ENCODE measurements around the gene STAT3. TPM values are rescaled to one million over a fixed set of nuclear protein-coding genes. Genes with fewer than 3 reads are reported as not detected.
A peak's percentile ranks its signal among the peaks of the same experiment; 100 is the strongest.
"Not testable (repeated sequence)": the region's sequence is repeated elsewhere in the genome, so short reads cannot be mapped to it uniquely, and the experiment has no call there.

STAT3 gene
- total RNA-seq, 5 donors from 2014 or later (not counting 1 experiment from before 2014, with no cell fraction given) = 113 to 242 (median 129) TPM

DNA sequence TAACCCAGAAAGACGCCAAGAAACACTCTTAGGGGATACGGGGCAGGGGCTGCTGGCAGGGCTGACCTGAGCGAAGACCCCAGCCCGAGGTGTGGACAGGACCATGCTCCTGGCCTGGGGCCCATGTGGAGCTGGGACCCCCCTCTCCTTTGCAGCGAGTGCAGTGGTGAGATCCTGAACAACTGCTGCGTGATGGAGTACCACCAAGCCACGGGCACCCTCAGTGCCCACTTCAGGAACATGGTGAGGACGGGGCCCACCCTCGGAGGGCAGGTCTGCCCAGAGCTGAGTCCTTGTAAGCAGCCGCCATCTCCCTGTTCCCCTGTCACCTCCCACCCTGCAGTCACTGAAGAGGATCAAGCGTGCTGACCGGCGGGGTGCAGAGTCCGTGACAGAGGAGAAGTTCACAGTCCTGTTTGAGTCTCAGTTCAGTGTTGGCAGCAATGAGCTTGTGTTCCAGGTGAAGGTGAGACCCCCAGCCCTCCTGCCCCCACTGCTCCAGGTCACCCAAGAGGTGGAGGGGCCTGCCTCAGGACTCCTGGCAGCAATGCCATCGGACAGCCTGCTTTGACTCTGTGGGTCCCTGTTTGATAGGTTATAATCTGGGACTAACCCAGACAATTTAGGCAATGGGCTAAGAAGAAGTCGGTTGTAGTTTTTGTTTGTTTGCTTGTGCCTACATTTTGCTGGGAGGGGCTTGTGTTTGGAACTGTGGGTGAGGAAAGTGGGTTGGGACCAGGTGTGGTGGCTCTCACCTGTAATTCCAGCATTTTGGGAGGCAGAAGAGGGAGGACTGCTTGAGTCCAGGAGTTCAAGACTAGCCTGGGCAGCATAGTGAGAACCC is 83.8 kb downstream of the STAT3 start:
- 94% methylated on average over 11 of the region's 16 CpGs for WGBS (ENCODE audit: insufficient coverage)
- peaks cover 59% of the 10 kb centered on the region for H3K36me3 Mint-ChIP-seq
- ATAC-seq (replicated peaks in 1 of 4) (no peak), DNase-seq (no peak)
- no peak overlapping the region for H3K4me3 Mint-ChIP-seq
- POLR2A ChIA-PET = interaction anchor here in 1 of 2 donors (0.9 to 1.0 kb wide), 2 partner anchors 56 to 332 kb away, joined by 3 read pairs; no protein-coding TSS in a partner anchor
- H3K27me3 Mint-ChIP-seq = no peaks in the 10 kb centered on the region
- H3K27ac Mint-ChIP-seq = peak overlapping the region; percentile 72 to 83
- no peak overlapping the region for H3K4me3 ChIP-seq (ENCODE audit: control insufficient read depth in 1 of 2, extremely low read depth in 1 of 2, low read length in 1 of 2)
- peaks cover 14 to 34% of the 10 kb centered on the region in 2 experiments for H3K4me1 ChIP-seq (ENCODE audit: control insufficient read depth in 1 of 2, extremely low read depth in 1 of 2, insufficient read depth in 2 of 2, low read length in 2 of 2)
- no peaks in the 10 kb centered on the region for H3K9me3 Mint-ChIP-seq
- H3K4me1 Mint-ChIP-seq = peaks cover 23 to 41% (median 25%) of the 10 kb centered on the region in 3 donors
- H3K9me3 ChIP-seq = no peaks in the 10 kb centered on the region
- H3K27me3 ChIP-seq (replicated peaks in 1 of 2; ENCODE audit: control insufficient read depth in 2 of 2, extremely low read depth in 1 of 2, insufficient read depth in 2 of 2, low read length in 1 of 2) = no peaks in the 10 kb centered on the region
- CTCF ChIA-PET = interaction anchor here in 1 of 2 donors (0.7 kb wide), 1 partner anchor 95 kb away, joined by 3 read pairs; no protein-coding TSS in a partner anchor
- H3K27ac ChIP-seq (ENCODE audit: low read length) = no peak overlapping the region
- peaks cover 15 to 79% of the 10 kb centered on the region in 2 donors for H3K36me3 ChIP-seq (ENCODE audit: control insufficient read depth in 2 of 2, extremely low read depth in 1 of 2, insufficient read depth in 1 of 2, low read length in 1 of 2)

DNA sequence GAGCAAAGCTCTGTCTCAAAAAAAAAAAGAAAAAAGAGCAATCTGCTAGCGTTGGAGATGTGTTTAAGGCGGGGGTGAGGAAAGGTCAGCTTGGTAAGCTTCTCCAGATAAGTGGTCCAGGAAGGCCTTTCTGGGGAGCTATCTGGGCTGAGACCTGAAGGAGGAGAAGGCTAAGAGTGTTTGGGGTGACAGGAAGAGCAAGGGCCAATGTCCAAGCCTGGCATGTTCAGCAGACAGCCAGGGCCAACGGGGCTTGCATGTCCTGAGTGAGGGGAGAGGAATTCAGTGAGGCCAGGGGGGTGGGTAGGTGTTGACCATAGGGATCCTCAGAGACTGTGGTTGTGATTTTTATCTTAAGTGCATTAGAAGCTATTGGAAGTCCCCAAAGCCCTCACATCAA is 84.5 kb downstream of the STAT3 start:
- Histone ChIP-seq H3K4me3 (ENCODE audit: control insufficient read depth in 1 of 2, extremely low read depth in 1 of 2, low read length in 1 of 2) (no peak overlapping the region), H3K27me3 (replicated peaks in 1 of 2; ENCODE audit: control insufficient read depth in 2 of 2, extremely low read depth in 1 of 2, insufficient read depth in 2 of 2, low read length in 1 of 2) (no peaks in the 10 kb centered on the region), H3K4me1 (ENCODE audit: control insufficient read depth in 1 of 2, extremely low read depth in 1 of 2, insufficient read depth in 2 of 2, low read length in 2 of 2) (peaks cover 12 to 32% of the 10 kb centered on the region in 2 experiments), H3K27ac (ENCODE audit: low read length) (no peak overlapping the region), H3K36me3 (ENCODE audit: control insufficient read depth in 2 of 2, extremely low read depth in 1 of 2, insufficient read depth in 1 of 2, low read length in 1 of 2) (peaks cover 15 to 75% of the 10 kb centered on the region in 2 donors), H3K9me3 (no peaks in the 10 kb centered on the region)
- ATAC-seq (replicated peaks in 1 of 4) = no peak
- DNase-seq = no peak
- 84% methylated on average over 3 of the region's 3 CpGs for WGBS (ENCODE audit: insufficient coverage)
- ChIA-PET CTCF (interaction anchor here (0.6 to 0.7 kb wide), 2 partner anchors 53 to 105 kb away, joined by 3 to 5 read pairs; no protein-coding TSS in a partner anchor), POLR2A (interaction anchor here (0.6 to 0.9 kb wide), 3 partner anchors 9 to 332 kb away, joined by 3 to 4 read pairs (median 3); no protein-coding TSS in a partner anchor)
- Mint-ChIP-seq H3K27me3 (no peaks in the 10 kb centered on the region), H3K4me3 (no peak overlapping the region), H3K4me1 (peaks cover 20 to 41% (median 24%) of the 10 kb centered on the region in 3 donors), H3K9me3 (no peaks in the 10 kb centered on the region), H3K36me3 (peaks cover 58% of the 10 kb centered on the region), H3K27ac (peak overlapping the region; percentile 37 to 66)

GRCh38 chr17:42301022-42301421 is 87.2 kb downstream of the STAT3 start:
- ChIA-PET POLR2A (no interaction called here), CTCF (no interaction called here)
- H3K27ac Mint-ChIP-seq = no peak overlapping the region
- H3K4me1 ChIP-seq (ENCODE audit: control insufficient read depth in 1 of 2, extremely low read depth in 1 of 2, insufficient read depth in 2 of 2, low read length in 2 of 2) = peaks cover 5 to 9% of the 10 kb centered on the region in 2 experiments
- peaks cover 50% of the 10 kb centered on the region for H3K36me3 Mint-ChIP-seq
- WGBS (ENCODE audit: insufficient coverage) = 94% methylated on average over 8 of the region's 9 CpGs
- peaks cover 16 to 67% of the 10 kb centered on the region in 2 donors for H3K36me3 ChIP-seq (ENCODE audit: control insufficient read depth in 2 of 2, extremely low read depth in 1 of 2, insufficient read depth in 1 of 2, low read length in 1 of 2)
- H3K4me3 ChIP-seq (ENCODE audit: control insufficient read depth in 1 of 2, extremely low read depth in 1 of 2, low read length in 1 of 2) = no peak overlapping the region
- no peaks in the 10 kb centered on the region for H3K27me3 Mint-ChIP-seq
- ATAC-seq (replicated peaks in 1 of 4) = no peak
- H3K4me1 Mint-ChIP-seq = peaks cover 10 to 30% (median 12%) of the 10 kb centered on the region in 3 donors
- no peak overlapping the region for H3K27ac ChIP-seq (ENCODE audit: low read length)
- no peaks in the 10 kb centered on the region for H3K27me3 ChIP-seq (replicated peaks in 1 of 2; ENCODE audit: control insufficient read depth in 2 of 2, extremely low read depth in 1 of 2, insufficient read depth in 2 of 2, low read length in 1 of 2)
- H3K9me3 ChIP-seq = no peaks in the 10 kb centered on the region
- DNase-seq = no peak
- no peaks in the 10 kb centered on the region for H3K9me3 Mint-ChIP-seq
- H3K4me3 Mint-ChIP-seq = no peak overlapping the region

DNA sequence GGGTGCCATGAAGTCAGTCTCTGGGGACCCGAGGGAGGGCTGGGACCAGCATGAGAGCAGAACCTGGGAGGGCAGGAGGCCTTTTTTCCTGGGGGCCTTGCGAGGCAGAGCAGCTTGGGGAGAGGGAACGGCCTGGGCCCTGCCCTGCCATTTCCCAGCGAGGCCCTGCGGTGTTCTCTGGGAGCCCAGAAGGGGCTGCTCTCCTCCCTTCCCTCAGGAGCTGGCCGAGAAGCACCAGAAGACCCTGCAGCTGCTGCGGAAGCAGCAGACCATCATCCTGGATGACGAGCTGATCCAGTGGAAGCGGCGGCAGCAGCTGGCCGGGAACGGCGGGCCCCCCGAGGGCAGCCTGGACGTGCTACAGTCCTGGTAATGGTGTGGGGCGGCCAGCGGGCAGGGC is 88.3 kb downstream of the STAT3 start:
- peaks cover 23 to 71% of the 10 kb centered on the region in 2 donors for H3K36me3 ChIP-seq (ENCODE audit: control insufficient read depth in 2 of 2, extremely low read depth in 1 of 2, insufficient read depth in 1 of 2, low read length in 1 of 2)
- Mint-ChIP-seq H3K36me3 (peaks cover 58% of the 10 kb centered on the region), H3K4me1 (peaks cover 9 to 30% (median 12%) of the 10 kb centered on the region in 3 donors)
- H3K27me3 Mint-ChIP-seq; POLR2A ChIA-PET; H3K4me3 ChIP-seq (ENCODE audit: control insufficient read depth in 1 of 2, extremely low read depth in 1 of 2, low read length in 1 of 2); H3K27ac Mint-ChIP-seq; H3K4me3 Mint-ChIP-seq; H3K27me3 ChIP-seq (replicated peaks in 1 of 2; ENCODE audit: control insufficient read depth in 2 of 2, extremely low read depth in 1 of 2, insufficient read depth in 2 of 2, low read length in 1 of 2); ATAC-seq (replicated peaks in 1 of 4); H3K27ac ChIP-seq (ENCODE audit: low read length); DNase-seq; CTCF ChIA-PET; H3K4me1 ChIP-seq (ENCODE audit: control insufficient read depth in 1 of 2, extremely low read depth in 1 of 2, insufficient read depth in 2 of 2, low read length in 2 of 2); H3K9me3 ChIP-seq; H3K9me3 Mint-ChIP-seq: not testable (repeated sequence)
- WGBS (ENCODE audit: insufficient coverage) = no CpG with 5 or more reads among the region's 17 CpGs

- H3K27me3 ChIP-seq (replicated peaks in 1 of 2; ENCODE audit: control insufficient read depth in 2 of 2, extremely low read depth in 1 of 2, insufficient read depth in 2 of 2, low read length in 1 of 2); H3K9me3 ChIP-seq; ATAC-seq (replicated peaks in 1 of 4); H3K27me3 Mint-ChIP-seq; H3K4me3 Mint-ChIP-seq; POLR2A ChIA-PET; H3K27ac ChIP-seq (ENCODE audit: low read length); H3K4me3 ChIP-seq (ENCODE audit: control insufficient read depth in 1 of 2, extremely low read depth in 1 of 2, low read length in 1 of 2); H3K27ac Mint-ChIP-seq; CTCF ChIA-PET; DNase-seq; H3K9me3 Mint-ChIP-seq; H3K4me1 ChIP-seq (ENCODE audit: control insufficient read depth in 1 of 2, extremely low read depth in 1 of 2, insufficient read depth in 2 of 2, low read length in 2 of 2): not testable (repeated sequence)
- WGBS (ENCODE audit: insufficient coverage) = 96% methylated on average over 8 of the region's 10 CpGs
- H3K36me3 Mint-ChIP-seq = peaks cover 56% of the 10 kb centered on the region
- peaks cover 5 to 25% (median 9%) of the 10 kb centered on the region in 3 donors for H3K4me1 Mint-ChIP-seq
- peaks cover 20 to 72% of the 10 kb centered on the region in 2 donors for H3K36me3 ChIP-seq (ENCODE audit: control insufficient read depth in 2 of 2, extremely low read depth in 1 of 2, insufficient read depth in 1 of 2, low read length in 1 of 2)
These were observed 88.9 kb downstream of the STAT3 start for GRCh38 chr17:42299361-42299760.

GRCh38 chr17:42297775-42298174 is 90.5 kb downstream of the STAT3 start:
- H3K27ac Mint-ChIP-seq; H3K4me3 ChIP-seq (ENCODE audit: control insufficient read depth in 1 of 2, extremely low read depth in 1 of 2, low read length in 1 of 2); POLR2A ChIA-PET; H3K27me3 ChIP-seq (replicated peaks in 1 of 2; ENCODE audit: control insufficient read depth in 2 of 2, extremely low read depth in 1 of 2, insufficient read depth in 2 of 2, low read length in 1 of 2); H3K4me3 Mint-ChIP-seq; H3K27ac ChIP-seq (ENCODE audit: low read length); H3K9me3 ChIP-seq; H3K9me3 Mint-ChIP-seq; CTCF ChIA-PET; DNase-seq; H3K4me1 ChIP-seq (ENCODE audit: control insufficient read depth in 1 of 2, extremely low read depth in 1 of 2, insufficient read depth in 2 of 2, low read length in 2 of 2); H3K27me3 Mint-ChIP-seq; ATAC-seq (replicated peaks in 1 of 4): not testable (repeated sequence)
- WGBS (ENCODE audit: insufficient coverage) = no CpG with 5 or more reads among the region's 10 CpGs
- Mint-ChIP-seq H3K4me1 (peaks cover 10 to 17% (median 11%) of the 10 kb centered on the region in 3 donors), H3K36me3 (peaks cover 50% of the 10 kb centered on the region)
- peaks cover 18 to 68% of the 10 kb centered on the region in 2 donors for H3K36me3 ChIP-seq (ENCODE audit: control insufficient read depth in 2 of 2, extremely low read depth in 1 of 2, insufficient read depth in 1 of 2, low read length in 1 of 2)

Data from T-cell (primary cell).